ENCODE data around the gene CCDC40. TPM values are rescaled to one million over a fixed set of nuclear protein-coding genes. Genes with fewer than 3 reads are reported as not detected.
"Not testable (repeated sequence)": the region's sequence is repeated elsewhere in the genome, so short reads cannot be mapped to it uniquely, and the experiment has no call there.

CCDC40 gene
- total RNA-seq, 1 donor, result 6.9 TPM

GRCh38 chr17:80034791-80035686 lies 1.4 kb upstream of the CCDC40 start:
- H3K4me3 ChIP-seq (ENCODE audit: low read depth, low read length), result peak overlapping the region; percentile 82
- no peak for TF ChIP-seq CTCF (IDR thresholded peaks at IDR 0.05; ENCODE audit: insufficient read depth, low read depth, low read length)
- DNase-seq (ENCODE audit: low read depth), result peak; percentile 73

GRCh38 chr17:80035687-80035936 lies 830 bp upstream of the CCDC40 start, which contains the start of gene TBC1D16:
TBC1D16 (minus strand) TSS chr17:80035872; CDS start chr17:80013547, 22,325 bp downstream.
- no peak for TF ChIP-seq CTCF (IDR thresholded peaks at IDR 0.05; ENCODE audit: insufficient read depth, low read depth, low read length)
- peak within 1 kb of the TSS; percentile 93 for H3K4me3 ChIP-seq (ENCODE audit: low read depth, low read length)
- no peak for DNase-seq (ENCODE audit: low read depth)

- no peak for TF ChIP-seq CTCF (IDR thresholded peaks at IDR 0.05; ENCODE audit: insufficient read depth, low read depth, low read length)
- peak overlapping the region; percentile 93 for H3K4me3 ChIP-seq (ENCODE audit: low read depth, low read length)
- DNase-seq (ENCODE audit: low read depth), result peak; percentile 36
Measured at GRCh38 chr17:80036715-80037477, 454 bp downstream of the CCDC40 start.

DNA sequence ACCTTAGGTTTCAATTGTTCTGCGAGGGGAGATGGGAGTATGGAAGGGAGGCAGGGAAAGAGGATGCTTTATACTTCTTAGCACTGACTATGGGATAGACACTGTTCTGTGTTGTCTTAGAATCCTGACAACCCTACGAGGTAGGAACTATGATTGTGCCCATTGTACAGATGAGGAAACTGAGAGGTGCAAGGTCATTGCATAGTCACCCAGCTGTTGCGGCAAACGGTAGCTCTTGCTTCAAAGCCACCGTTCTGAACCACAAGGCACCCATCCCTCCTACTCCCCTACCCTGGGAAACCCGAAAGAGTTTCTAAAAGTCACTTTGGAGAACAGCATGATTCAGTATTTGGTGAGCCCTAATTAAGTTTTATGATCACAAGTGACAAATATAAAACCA lies 7.5 kb downstream of the CCDC40 start:
- TF ChIP-seq CTCF (IDR thresholded peaks at IDR 0.05; ENCODE audit: insufficient read depth, low read depth, low read length), result no peak
- no peak overlapping the region for H3K4me3 ChIP-seq (ENCODE audit: low read depth, low read length)
- no peak for DNase-seq (ENCODE audit: low read depth)

DNA sequence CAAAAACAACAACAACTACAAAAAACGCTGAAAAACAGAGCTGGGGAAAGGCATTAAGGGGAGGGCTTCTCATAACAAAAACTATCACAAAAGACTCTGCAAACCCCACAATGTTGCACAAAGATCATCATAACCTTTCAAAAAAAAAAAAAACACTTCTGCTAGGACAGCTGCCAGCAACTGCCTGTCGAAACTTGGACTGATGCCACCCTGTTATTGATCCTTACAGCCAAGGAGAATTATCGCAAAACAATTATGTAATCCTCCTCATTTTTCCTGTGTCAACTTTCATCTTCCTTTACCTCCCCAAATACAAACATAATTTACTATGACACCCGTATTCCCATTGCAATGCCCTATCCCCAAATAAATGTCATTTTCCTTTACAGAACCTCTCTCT lies 9.3 kb downstream of the CCDC40 start:
- no peak for TF ChIP-seq CTCF (IDR thresholded peaks at IDR 0.05; ENCODE audit: insufficient read depth, low read depth, low read length)
- no peak for DNase-seq (ENCODE audit: low read depth)
- no peak overlapping the region for H3K4me3 ChIP-seq (ENCODE audit: low read depth, low read length)

DNA sequence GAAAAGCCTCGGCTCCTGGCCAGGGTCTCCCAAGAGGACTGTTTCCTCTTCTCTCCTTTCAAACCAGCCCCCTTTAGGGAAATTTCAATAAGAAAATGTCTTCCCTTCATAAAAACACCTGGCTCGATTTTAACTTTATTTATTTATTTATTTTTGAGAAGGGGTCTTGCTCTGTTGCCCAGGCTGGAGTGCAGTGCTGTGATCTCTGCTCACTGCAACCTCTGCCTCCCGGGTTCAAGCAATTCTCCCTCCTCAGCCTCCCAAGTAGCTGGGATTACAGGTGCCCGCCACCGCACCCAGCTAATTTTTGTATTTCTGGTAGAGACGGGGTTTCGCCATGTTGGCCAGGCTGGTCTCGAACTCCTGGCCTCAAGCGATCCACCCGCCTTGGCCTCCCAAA lies 10.3 kb downstream of the CCDC40 start:
- H3K4me3 ChIP-seq (ENCODE audit: low read depth, low read length); DNase-seq (ENCODE audit: low read depth): not testable (repeated sequence)

- no peak overlapping the region for H3K4me3 ChIP-seq (ENCODE audit: low read depth, low read length)
- no peak for TF ChIP-seq CTCF (IDR thresholded peaks at IDR 0.05; ENCODE audit: insufficient read depth, low read depth, low read length)
- DNase-seq (ENCODE audit: low read depth), result no peak
Measured at GRCh38 chr17:80047176-80047575, 10.7 kb downstream of the CCDC40 start.

Measured in fibroblast of villous mesenchyme (primary cell).